ENCODE data around the gene CAMSAP2. TPM values are rescaled to one million over a fixed set of nuclear protein-coding genes. Genes with fewer than 3 reads are reported as not detected.

The CAMSAP2 gene
- total and polyA plus RNA-seq, 2 of the 8 experiments (the other 6 are each of a cell fraction or from before 2014, with no cell fraction given) = 4.2 to 27.6 TPM

GRCh38 chr1:200731654-200732332 is 6.9 kb upstream of the CAMSAP2 start:
- H3K23ac ChIP-seq (ENCODE audit: insufficient read length) = no peak overlapping the region
- H3K9ac ChIP-seq (replicated peaks in 1 of 4; ENCODE audit: extremely low read depth in 1 of 4, low read depth in 3 of 4, low read length in 3 of 4) = no peak overlapping the region
- no peaks in the 10 kb centered on the region for H3K79me2 ChIP-seq (ENCODE audit: control insufficient read depth in 1 of 2, insufficient read depth in 2 of 2, low read length in 2 of 2)
- H3K27me3 ChIP-seq (replicated peaks in 1 of 4; ENCODE audit: control insufficient read depth in 3 of 4, extremely low read depth in 1 of 4, insufficient read depth in 3 of 4, low read length in 3 of 4) = no peaks in the 10 kb centered on the region
- no peak overlapping the region for H2BK12ac ChIP-seq (ENCODE audit: low read depth, low read length)
- DNase-seq (ENCODE audit: low read depth in 1 of 2, low spot score in 2 of 2) (no peak), FAIRE-seq (no peak)
- H2AK5ac ChIP-seq (ENCODE audit: low read depth, low read length) = no peak overlapping the region
- H3K18ac ChIP-seq (ENCODE audit: extremely low read depth, low read length) = no peak overlapping the region
- no peak overlapping the region for H3K4ac ChIP-seq (replicated peaks; ENCODE audit: insufficient read length, low read depth, low read length)
- no peak overlapping the region for H4K91ac ChIP-seq (replicated peaks; ENCODE audit: insufficient read length, low read length)
- H2BK120ac ChIP-seq (replicated peaks; ENCODE audit: low read depth, low read length) = no peak overlapping the region
- WGBS, 2 experiments (ENCODE audit: extremely low coverage in 1 of 2, insufficient coverage in 1 of 2, insufficient read length in 1 of 2, insufficient replicate concordance in 2 of 2, low coverage in 1 of 2, low lambda C conversion rate in 2 of 2, missing lambda C conversion rate in 1 of 2) = 86 to 100% methylated on average over 2 to 5 of the region's 5 CpGs
- H3K56ac ChIP-seq (replicated peaks; ENCODE audit: insufficient read length, low read depth, low read length) = no peak overlapping the region
- H4K8ac ChIP-seq (ENCODE audit: extremely low read depth, insufficient read depth, low read length) = no peak overlapping the region
- no peak overlapping the region for H3K14ac ChIP-seq (ENCODE audit: insufficient read length)
- H3K4me3 ChIP-seq (ENCODE audit: extremely low read depth in 1 of 4, insufficient read depth in 2 of 4, low read depth in 3 of 4, low read length in 4 of 4) = no peak overlapping the region
- CTCF ChIA-PET (ENCODE audit: partially characterized antibody) = interaction anchor here (0.9 to 1.4 kb wide), 4 partner anchors 17 to 255 kb away, joined by 3 to 5 read pairs (median 3); no protein-coding TSS in a partner anchor
- no peaks in the 10 kb centered on the region for H3K79me1 ChIP-seq (ENCODE audit: low read depth, low read length)
- no peak overlapping the region for H2BK5ac ChIP-seq (ENCODE audit: low read depth, low read length)
- no peaks in the 10 kb centered on the region for H3K36me3 ChIP-seq (ENCODE audit: control insufficient read depth in 2 of 4, insufficient read depth in 4 of 4, low read length in 3 of 4)
- TF ChIP-seq KDM4A (IDR thresholded peaks at IDR 0.05; ENCODE audit: low read depth, low read length, severe bottlenecking) (no peak), SRF (IDR thresholded peaks at IDR 0.05; ENCODE audit: low read depth, low read length) (peak; percentile 61)
- H3K4me2 ChIP-seq (ENCODE audit: insufficient read depth in 1 of 2, low read depth in 2 of 2, low read length in 2 of 2) = no peak overlapping the region
- H3K4me1 ChIP-seq (replicated peaks in 1 of 4; ENCODE audit: control insufficient read depth in 3 of 4, insufficient read depth in 4 of 4, low read length in 3 of 4) = no peaks in the 10 kb centered on the region
- no peaks in the 10 kb centered on the region for H4K20me1 ChIP-seq (replicated peaks in 1 of 2; ENCODE audit: control insufficient read depth in 1 of 2, insufficient read depth in 2 of 2, low read length in 2 of 2)
- no peak overlapping the region for H2BK20ac ChIP-seq (ENCODE audit: low read length)
- H3K23me2 ChIP-seq (ENCODE audit: low read depth, low read length) = no peaks in the 10 kb centered on the region
- no peak overlapping the region for H2AFZ ChIP-seq (ENCODE audit: low read length)
- no peak overlapping the region for H4K5ac ChIP-seq (ENCODE audit: insufficient read length, low read depth, low read length)
- no peaks in the 10 kb centered on the region for H3K9me3 ChIP-seq (ENCODE audit: insufficient read depth in 2 of 2, low read depth in 1 of 2, low read length in 1 of 2)
- H2BK15ac ChIP-seq (ENCODE audit: low read length) = no peak overlapping the region
- POLR2A ChIA-PET (ENCODE audit: partially characterized antibody) = no interaction called here
- no peak overlapping the region for H3K27ac ChIP-seq (ENCODE audit: low read depth, low read length)
